GM12878 (cell line): ENCODE results near the gene KCNN3.

Experiments used
- BHLHE40 ChIP-seq, 2 experiments: fragments of 450-650 bp in 1 of 2; IDR thresholded peaks; 2 replicates each; pipeline ENCODE4 v1.6.1; 2011 to 2017; ENCODE audit warnings: low read depth in 2 of 2, borderline replicate concordance in 1 of 2, improper control_type of control experiment in 1 of 2, low read length in 1 of 2, mild to moderate bottlenecking in 1 of 2
- EP300 ChIP-seq, 2 experiments: fragments of 150-350 bp in 1 of 2; IDR thresholded peaks; 2 replicates each; pipeline ENCODE4 v1.6.1; 2011 to 2012; ENCODE audit warnings: low read depth in 2 of 2, low read length in 2 of 2, borderline replicate concordance in 1 of 2, improper control_type of control experiment in 1 of 2, inconsistent platforms in 1 of 2; ENCODE audit not compliant: control insufficient read depth in 1 of 2
- HDAC2 ChIP-seq: fragments of 200-600 bp; sonication (generic); IDR thresholded peaks from 2 replicates; pipeline ENCODE4 v1.6.1; 2017
- POLR2AphosphoS2 ChIP-seq: IDR thresholded peaks from 2 replicates; pipeline ENCODE4 v1.6.1; 2011; ENCODE audit warnings: low read depth, mild to moderate bottlenecking, low read length, improper control_type of control experiment, moderate library complexity
- YY1 ChIP-seq: IDR thresholded peaks from 2 replicates; pipeline ENCODE4 v1.6.1; 2011; ENCODE audit warnings: low read depth, mild to moderate bottlenecking, low read length
- TF ChIP-seq, protein P1 (sequence below): IDR thresholded peaks from 2 replicates; pipeline ENCODE4 v1.6.1; 2011; ENCODE audit warnings: low read depth, mild to moderate bottlenecking, low read length, moderate library complexity, borderline replicate concordance; ENCODE audit errors: extremely low read depth
- TF ChIP-seq, protein P2 (sequence below), 3 experiments: IDR thresholded peaks in 2 of 3; conservative IDR thresholded peaks in 1 of 3; 2 replicates each; pipeline ENCODE4 v1.5.1; 2011; ENCODE audit warnings: low read depth in 3 of 3, low read length in 3 of 3, mild to moderate bottlenecking in 3 of 3, control low read depth in 2 of 3, moderate library complexity in 2 of 3, inconsistent platforms in 1 of 3, mixed read lengths in 1 of 3; ENCODE audit not compliant: control insufficient read depth in 2 of 3, insufficient read depth in 1 of 3; ENCODE audit errors: extremely low read depth in 1 of 3
- TF ChIP-seq, protein P3 (sequence below): IDR thresholded peaks from 2 replicates; pipeline ENCODE4 v1.6.1; 2012; ENCODE audit warnings: low read depth, low read length, improper control_type of control experiment
- TF ChIP-seq, protein P4 (sequence below): fragments of 450-650 bp; formaldehyde crosslinking; IDR thresholded peaks from 2 replicates; pipeline ENCODE4 v1.4.0; 2020; ENCODE audit warnings: mild to moderate bottlenecking, moderate library complexity
- TF ChIP-seq, protein P5 (sequence below): fragments of 450-650 bp; IDR thresholded peaks from 2 replicates; pipeline ENCODE4 v1.6.1; 2017; ENCODE audit warnings: mild to moderate bottlenecking, low read depth, inconsistent platforms; ENCODE audit not compliant: poor library complexity, severe bottlenecking

DNA sequence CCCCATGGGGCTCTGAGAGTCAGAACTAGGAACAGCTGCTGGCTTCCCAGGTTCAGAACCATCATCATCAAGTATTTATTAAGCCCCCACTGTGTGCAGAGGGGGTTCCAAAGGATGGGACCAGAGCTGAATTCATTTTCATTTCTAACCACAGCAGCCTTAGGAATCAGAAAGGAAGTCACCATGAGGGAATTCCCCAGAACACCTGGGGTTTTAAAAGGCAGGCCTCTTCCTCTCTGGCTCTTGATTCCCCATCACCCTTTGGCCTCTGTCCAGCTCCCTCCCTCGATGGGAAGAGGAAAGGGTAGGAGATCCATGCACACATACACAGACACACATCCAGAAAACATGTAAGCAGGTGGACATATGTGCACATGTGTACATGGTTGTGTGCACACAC is 1.3 kb upstream of the KCNN3 start:
- no peak for TF ChIP-seq EP300 (IDR thresholded peaks at IDR 0.05; ENCODE audit: borderline replicate concordance in 1 of 2, control insufficient read depth in 1 of 2, low read depth in 2 of 2, low read length in 2 of 2)
- TF ChIP-seq, protein P1, sequence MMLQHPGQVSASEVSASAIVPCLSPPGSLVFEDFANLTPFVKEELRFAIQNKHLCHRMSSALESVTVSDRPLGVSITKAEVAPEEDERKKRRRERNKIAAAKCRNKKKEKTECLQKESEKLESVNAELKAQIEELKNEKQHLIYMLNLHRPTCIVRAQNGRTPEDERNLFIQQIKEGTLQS = no peak
- no peak for TF ChIP-seq BHLHE40 (IDR thresholded peaks at IDR 0.05; ENCODE audit: borderline replicate concordance in 1 of 2, low read depth in 2 of 2, low read length in 1 of 2)
- TF ChIP-seq, protein P2, sequence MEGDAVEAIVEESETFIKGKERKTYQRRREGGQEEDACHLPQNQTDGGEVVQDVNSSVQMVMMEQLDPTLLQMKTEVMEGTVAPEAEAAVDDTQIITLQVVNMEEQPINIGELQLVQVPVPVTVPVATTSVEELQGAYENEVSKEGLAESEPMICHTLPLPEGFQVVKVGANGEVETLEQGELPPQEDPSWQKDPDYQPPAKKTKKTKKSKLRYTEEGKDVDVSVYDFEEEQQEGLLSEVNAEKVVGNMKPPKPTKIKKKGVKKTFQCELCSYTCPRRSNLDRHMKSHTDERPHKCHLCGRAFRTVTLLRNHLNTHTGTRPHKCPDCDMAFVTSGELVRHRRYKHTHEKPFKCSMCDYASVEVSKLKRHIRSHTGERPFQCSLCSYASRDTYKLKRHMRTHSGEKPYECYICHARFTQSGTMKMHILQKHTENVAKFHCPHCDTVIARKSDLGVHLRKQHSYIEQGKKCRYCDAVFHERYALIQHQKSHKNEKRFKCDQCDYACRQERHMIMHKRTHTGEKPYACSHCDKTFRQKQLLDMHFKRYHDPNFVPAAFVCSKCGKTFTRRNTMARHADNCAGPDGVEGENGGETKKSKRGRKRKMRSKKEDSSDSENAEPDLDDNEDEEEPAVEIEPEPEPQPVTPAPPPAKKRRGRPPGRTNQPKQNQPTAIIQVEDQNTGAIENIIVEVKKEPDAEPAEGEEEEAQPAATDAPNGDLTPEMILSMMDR (IDR thresholded peaks at IDR 0.05 in 2 of 3, conservative IDR thresholded peaks at IDR 0.05 in 1 of 3; ENCODE audit: control insufficient read depth in 2 of 3, extremely low read depth in 1 of 3, insufficient read depth in 1 of 3, low read depth in 3 of 3, low read length in 3 of 3) = no peak
- TF ChIP-seq, protein P3, sequence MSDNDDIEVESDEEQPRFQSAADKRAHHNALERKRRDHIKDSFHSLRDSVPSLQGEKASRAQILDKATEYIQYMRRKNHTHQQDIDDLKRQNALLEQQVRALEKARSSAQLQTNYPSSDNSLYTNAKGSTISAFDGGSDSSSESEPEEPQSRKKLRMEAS = no peak
- TF ChIP-seq, protein P4, sequence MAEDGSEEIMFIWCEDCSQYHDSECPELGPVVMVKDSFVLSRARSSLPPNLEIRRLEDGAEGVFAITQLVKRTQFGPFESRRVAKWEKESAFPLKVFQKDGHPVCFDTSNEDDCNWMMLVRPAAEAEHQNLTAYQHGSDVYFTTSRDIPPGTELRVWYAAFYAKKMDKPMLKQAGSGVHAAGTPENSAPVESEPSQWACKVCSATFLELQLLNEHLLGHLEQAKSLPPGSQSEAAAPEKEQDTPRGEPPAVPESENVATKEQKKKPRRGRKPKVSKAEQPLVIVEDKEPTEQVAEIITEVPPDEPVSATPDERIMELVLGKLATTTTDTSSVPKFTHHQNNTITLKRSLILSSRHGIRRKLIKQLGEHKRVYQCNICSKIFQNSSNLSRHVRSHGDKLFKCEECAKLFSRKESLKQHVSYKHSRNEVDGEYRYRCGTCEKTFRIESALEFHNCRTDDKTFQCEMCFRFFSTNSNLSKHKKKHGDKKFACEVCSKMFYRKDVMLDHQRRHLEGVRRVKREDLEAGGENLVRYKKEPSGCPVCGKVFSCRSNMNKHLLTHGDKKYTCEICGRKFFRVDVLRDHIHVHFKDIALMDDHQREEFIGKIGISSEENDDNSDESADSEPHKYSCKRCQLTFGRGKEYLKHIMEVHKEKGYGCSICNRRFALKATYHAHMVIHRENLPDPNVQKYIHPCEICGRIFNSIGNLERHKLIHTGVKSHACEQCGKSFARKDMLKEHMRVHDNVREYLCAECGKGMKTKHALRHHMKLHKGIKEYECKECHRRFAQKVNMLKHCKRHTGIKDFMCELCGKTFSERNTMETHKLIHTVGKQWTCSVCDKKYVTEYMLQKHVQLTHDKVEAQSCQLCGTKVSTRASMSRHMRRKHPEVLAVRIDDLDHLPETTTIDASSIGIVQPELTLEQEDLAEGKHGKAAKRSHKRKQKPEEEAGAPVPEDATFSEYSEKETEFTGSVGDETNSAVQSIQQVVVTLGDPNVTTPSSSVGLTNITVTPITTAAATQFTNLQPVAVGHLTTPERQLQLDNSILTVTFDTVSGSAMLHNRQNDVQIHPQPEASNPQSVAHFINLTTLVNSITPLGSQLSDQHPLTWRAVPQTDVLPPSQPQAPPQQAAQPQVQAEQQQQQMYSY (CRISPR knock-in tag) = no peak
- no peak for TF ChIP-seq HDAC2
- TF ChIP-seq, protein P5, sequence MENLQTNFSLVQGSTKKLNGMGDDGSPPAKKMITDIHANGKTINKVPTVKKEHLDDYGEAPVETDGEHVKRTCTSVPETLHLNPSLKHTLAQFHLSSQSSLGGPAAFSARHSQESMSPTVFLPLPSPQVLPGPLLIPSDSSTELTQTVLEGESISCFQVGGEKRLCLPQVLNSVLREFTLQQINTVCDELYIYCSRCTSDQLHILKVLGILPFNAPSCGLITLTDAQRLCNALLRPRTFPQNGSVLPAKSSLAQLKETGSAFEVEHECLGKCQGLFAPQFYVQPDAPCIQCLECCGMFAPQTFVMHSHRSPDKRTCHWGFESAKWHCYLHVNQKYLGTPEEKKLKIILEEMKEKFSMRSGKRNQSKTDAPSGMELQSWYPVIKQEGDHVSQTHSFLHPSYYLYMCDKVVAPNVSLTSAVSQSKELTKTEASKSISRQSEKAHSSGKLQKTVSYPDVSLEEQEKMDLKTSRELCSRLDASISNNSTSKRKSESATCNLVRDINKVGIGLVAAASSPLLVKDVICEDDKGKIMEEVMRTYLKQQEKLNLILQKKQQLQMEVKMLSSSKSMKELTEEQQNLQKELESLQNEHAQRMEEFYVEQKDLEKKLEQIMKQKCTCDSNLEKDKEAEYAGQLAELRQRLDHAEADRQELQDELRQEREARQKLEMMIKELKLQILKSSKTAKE = no peak
- no peak for TF ChIP-seq POLR2AphosphoS2
- no peak for TF ChIP-seq YY1
